Activated CD8-positive, alpha-beta memory T cell treated with anti-CD3 and anti-CD28 coated beads for 4 hours (primary cell): ENCODE measurements around the gene METRNL.

ENCODE experiments used
- DNase-seq, 2 donors: peaks; one replicate each; pipeline ENCODE4 v3.0.0-alpha.2; 2020; ENCODE audit warnings: low read depth in 2 of 2

The METRNL gene

GRCh38 chr17:83091257-83092141, 12.1 kb downstream of the METRNL start:
- no peak for DNase-seq

GRCh38 chr17:83092186-83092585, 12.8 kb downstream of the METRNL start:
- DNase-seq, result no peak

GRCh38 chr17:83092931-83093330, 13.5 kb downstream of the METRNL start:
- no peak for DNase-seq

- DNase-seq, result no peak
These were observed 14.1 kb downstream of the METRNL start for GRCh38 chr17:83093506-83093905.

- no peak for DNase-seq
These were observed 14.9 kb downstream of the METRNL start for GRCh38 chr17:83094291-83094690.

- DNase-seq, result no peak
These were observed 15.6 kb downstream of the METRNL start for GRCh38 chr17:83095016-83095415.

DNA sequence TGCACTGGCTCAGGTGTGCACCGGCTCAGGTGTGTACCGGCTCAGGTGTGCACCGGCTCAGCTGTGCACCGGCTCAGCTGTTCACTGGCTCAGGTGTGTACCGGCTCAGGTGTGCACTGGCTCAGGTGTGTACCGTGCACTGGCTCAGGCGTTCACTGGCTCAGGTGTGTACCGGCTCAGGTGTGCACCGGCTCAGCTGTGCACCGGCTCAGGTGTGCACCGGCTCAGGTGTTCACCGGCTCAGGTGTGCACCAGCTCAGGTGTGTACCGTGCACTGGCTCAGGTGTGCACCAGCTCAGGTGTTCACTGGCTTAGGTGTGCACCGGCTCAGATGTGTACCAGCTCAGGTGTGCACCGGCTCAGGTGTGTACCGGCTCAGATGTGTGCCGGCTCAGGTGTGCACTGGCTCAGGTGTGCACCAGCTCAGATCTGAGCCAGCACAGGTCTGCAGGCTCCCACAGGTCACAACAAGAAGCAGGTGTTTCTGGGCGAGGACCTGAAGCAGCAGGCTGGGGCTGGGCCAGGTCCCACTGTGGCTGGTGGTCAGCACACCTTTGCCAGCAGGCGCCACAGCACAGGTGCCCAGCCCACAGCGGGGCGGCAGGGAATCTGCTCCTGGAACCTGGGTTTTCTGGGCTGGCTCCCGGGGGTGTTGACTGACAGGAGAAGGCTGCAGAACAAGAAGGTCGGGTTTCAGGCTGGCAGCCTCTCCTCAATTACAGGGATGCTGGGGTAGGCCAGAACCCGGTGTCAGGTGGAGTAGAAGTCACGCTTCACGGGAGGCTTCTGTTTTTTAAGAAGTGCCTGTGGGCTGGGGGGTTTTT, 17.2 kb downstream of the METRNL start:
- no peak for DNase-seq

DNA sequence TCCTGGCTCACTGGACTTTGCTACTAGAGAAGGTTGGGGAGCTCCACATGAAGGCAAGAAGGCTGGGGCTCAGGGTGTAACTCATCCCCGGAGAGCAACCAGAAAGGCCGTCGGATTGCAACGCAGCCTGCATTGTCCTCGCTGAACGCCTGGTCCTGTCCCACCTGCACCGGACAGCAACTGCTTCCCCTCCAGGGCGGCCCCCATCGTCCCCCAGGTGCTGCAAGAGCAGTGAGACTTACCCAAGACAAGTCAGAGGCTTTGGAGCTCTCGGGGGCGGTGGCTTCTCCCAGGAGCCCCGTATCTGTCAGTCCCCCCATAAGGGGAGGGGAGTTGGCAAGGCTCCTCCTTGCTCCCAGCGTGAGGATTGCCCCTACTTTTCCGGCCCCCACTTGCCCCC, 18.4 kb downstream of the METRNL start:
- DNase-seq, result no peak

DNA sequence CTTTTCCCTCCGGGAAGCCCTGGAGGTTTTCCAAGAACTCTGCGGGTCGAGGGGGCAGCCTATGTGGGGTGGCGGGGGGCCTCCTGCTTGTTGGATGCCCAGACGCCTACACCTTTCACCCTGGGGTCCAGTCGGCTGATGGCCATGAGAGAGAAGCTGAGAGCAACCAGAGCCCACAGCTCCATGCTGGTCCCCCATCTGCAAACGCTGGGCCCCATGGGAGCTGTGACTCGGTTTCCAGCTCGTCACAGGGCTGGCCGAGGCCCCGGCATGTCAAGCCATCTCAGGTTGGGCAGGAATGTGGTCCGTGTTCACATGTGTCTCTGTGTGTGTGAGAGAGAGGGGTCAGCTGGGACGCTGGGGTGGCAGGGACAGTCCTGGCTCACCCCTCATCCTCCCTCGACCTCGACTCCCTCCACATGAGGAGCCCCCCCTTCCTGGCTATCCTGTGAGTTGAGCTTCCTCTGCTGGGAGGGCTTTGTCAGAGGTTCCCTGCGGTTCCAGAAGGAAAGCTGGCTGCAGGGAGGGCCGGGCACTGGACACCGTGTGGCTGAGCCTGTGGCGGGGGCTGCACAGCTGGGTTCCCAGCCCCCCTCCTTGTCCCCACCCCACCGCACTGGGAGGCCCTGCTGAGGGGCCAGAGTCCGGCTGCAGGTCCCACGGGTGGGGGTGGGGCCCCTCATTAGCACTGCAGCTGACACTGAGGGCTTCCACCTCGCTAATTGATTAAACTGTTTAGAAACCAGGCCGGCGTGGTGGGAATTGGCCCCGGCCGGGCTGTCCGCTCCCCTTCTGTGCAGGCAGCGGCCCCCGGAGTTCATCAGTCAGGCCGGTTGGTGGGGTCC, 19.1 kb downstream of the METRNL start:
- no peak for DNase-seq

DNA sequence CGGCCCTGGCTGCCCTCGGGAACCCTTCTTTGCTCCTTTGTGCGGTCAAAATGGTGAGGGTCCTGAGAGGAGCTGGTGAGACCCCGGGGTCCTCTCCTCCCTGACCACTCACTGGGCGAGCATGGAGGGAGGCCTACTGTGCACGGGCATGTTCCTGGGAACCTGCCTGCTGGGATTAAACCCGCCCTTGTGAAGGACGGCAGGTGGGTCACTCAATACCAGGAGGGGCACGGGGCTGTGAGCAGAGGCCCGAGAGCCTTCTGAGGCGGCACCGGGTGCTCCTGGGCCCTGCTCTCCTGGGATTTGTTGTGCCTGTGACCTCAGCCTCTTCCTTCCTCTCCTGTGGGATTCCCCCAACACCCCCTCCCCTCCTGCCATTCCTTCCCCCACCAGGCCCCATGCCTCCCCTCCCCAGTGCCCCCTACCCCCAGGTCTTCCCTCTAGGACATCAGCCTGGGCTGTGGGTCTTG, 19.7 kb downstream of the METRNL start:
- no peak for DNase-seq

DNA sequence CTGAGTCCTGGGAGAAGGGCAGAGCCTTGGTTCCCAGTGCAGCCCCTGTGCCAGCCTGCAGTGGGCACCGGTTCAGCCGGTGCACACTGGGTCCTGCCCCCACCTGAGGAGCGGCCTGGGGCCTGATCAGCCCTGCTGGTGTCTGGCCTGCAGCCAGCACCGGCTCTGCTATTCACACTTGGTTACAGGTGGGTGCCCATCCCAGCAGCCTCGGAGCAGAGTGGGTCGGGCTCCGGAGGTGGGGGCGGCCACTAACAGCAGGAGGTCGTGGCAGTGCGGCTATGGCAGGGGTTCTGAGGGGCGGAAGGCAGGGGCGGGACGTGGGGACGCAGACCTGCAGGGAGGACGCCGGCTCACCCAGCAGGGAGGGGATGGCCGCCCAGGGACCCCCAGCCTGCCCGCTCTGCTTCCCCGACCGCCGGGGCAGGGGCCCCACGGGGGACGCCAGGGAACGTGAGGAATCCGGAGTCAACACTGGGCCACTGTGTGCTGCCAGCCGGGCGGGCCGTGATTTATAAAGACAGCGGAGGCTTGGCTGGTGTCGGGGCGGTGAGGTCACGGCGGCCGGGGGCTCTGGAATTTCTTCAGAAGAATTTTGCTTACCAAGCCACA, 20.3 kb downstream of the METRNL start:
- DNase-seq, result no peak

- DNase-seq, result no peak
These were observed 20.9 kb downstream of the METRNL start for GRCh38 chr17:83100220-83100852.

- no peak for DNase-seq
These were observed 21.5 kb downstream of the METRNL start for GRCh38 chr17:83100853-83101391.

GRCh38 chr17:83101805-83102480, 22.5 kb downstream of the METRNL start:
- no peak for DNase-seq

DNA sequence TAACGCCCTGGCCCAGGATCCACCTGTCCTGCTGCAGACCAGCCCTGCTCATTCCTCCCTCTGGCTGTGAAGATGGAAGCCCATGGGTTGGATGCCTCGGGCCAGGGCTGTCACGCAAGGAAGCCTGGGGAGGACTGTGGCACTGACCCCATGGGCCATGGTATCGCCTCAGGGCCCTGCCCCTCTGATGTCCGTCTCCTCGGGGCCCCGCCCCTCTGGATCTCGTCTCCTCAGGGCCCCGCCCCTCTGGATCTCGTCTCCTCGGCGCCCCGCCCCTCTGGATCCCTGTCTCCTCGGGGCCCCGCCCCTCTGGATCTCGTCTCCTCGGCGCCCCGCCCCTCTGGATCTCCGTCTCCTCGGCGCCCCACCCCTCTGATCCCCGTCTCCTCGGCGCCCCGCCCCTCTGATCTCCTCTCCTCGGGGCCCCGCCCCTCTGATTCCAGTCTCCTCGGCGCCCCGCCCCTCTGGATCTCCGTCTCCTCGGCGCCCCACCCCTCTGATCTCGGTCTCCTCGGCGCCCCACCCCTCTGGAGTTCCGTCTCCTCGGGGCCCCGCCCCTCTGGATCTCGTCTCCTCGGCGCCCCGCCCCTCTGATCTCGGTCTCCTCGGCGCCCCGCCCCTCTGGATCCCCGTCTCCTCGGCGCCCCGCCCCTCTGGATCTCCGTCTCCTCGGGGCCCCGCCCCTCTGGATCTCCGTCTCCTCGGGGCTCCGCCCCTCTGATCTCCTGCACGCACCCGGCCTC, 24.0 kb downstream of the METRNL start:
- no peak for DNase-seq

DNA sequence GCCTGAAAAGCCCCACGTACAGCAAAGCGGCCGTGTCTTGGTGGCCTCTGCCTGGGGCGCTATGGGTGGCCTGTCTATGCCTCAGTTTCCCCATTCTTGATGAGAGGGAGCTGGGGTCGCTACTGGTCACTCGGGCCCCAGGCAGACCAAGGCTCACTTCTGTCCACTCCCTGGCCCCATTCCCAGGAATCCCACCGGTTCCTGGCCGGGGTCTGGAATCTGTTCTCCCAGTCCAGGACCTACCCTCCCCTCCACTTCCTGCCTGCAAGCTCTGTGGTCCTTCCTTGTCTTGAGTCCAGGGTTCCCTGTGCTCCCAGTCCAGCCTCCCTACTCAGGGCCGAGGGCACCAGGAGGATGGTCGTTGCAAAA, 24.5 kb downstream of the METRNL start:
- no peak for DNase-seq

- no peak for DNase-seq
These were observed 25.4 kb downstream of the METRNL start for GRCh38 chr17:83104577-83105505.

- no peak for DNase-seq
These were observed 26.1 kb downstream of the METRNL start for GRCh38 chr17:83105512-83105911.
